Measurements from ENCODE around the gene CCDC34.

The CCDC34 gene

DNA sequence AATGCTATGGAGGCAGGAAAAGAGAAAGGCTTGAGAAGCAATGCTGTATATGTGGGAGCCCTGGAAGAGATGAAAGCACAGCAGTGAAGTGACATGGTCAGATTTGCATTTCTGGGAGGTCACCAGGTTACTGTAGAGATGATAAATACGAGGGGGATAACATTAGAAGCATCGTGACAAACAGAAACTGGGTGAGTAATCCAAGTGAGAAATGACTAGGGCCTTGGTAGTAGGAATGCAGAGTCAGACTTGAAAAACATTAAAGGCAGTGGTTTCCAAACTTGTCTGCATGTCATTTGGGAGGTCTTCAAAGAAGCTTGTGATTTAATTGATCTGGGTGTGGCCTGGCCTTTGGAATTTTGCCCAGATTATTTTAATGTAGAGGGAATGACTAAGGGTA lies 43.9 kb downstream of the CCDC34 start:
- DNase-seq, result no peak

DNA sequence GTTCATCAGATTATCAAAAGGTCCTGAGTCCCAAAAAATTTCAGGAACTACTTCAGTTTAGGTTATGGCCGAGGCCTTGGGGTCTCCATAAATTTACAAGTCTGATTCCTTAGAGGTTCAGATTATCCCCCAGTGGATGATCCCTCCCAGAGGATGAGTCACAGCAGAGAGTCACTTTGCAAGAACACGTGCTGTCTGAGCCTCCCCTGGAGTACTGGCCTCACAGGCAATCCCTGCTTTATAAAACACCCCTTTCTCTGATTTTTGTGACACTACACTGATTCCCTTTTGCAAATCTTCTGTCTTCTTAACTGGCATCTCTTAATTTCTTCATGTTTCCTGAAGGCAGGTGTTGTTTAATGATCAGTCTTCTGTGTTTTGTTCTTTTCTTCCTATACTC lies 45.3 kb downstream of the CCDC34 start:
- DNase-seq, result no peak

- DNase-seq, result no peak
Observed at GRCh38 chr11:27315836-27316235, 47.2 kb downstream of the CCDC34 start.

DNA sequence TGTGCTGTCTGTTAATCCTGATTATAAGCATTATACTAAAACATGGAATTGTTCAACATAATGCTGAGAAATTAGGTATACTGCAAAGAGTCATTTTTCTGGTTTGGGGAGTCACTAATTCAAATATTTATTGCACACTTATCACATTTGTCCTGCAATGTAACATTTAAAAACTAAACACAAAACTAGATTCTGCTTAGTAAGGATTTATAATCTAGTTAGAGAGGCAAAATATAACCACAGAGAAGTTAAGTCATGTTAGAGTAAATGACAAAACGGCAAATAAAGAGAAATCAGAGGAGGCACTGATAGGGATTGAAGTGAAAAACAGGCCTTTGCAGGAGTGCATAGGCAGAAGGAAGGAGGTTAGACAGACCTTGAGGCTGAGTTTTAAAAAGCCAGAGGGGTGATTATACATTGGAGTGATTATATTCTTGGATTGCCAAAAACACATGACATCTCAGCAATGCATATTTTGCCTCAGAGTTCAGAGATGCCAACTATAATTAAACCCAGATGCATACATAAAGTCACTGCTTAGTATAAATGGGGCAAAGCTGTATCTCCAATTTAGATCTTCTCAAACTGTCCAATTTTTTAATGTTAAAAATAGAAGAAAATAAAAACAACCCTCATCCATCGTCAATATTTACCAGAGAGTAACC lies 49.7 kb downstream of the CCDC34 start:
- DNase-seq, result no peak

- no peak for DNase-seq
Observed at GRCh38 chr11:27312110-27312509, 50.9 kb downstream of the CCDC34 start.

- DNase-seq, result no peak
Observed at GRCh38 chr11:27310707-27311106, 52.3 kb downstream of the CCDC34 start.

GRCh38 chr11:27310182-27310581 lies 52.8 kb downstream of the CCDC34 start:
- no peak for DNase-seq

DNA sequence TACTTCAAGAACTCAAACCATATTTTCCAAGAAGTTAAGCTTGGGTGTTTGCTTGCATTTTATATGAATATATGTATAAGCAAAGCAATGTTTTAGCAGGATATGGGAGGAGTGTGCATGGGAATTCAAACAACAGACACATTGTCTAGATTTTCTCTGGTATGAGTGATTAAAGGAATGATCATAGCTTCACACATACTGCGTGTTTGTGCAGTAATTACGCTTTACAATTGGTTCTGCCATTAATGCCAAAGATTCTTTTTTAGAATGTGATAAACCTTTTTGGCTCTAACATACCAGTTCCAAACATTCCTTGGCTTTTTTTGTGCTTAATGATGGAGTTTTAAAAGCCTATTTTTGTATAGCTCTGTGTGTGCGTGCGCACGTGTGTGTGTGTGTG lies 54.0 kb downstream of the CCDC34 start:
- no peak for DNase-seq

GRCh38 chr11:27307232-27307631 lies 55.8 kb downstream of the CCDC34 start:
- DNase-seq, result no peak

DNA sequence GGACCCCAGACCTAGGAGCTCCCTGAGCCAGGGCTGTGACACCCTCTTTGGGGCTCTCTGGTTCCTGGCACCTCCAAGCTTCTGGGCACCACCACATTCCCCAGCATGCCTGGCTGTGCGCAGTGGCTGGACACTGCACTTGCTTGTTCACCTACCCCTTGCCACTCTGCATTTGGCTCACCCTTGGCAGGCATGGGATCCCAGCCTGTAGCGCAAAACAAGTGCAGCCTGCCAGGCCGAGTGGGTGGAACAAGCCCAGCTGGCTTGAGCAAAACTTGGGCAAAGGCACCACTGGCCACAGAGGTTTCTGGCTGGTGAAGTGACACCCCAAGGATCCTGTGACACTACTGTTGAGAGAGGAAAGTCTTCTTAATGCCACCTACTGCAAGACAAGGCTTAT lies 57.3 kb downstream of the CCDC34 start:
- DNase-seq, result no peak

GRCh38 chr11:27304514-27304913 lies 58.5 kb downstream of the CCDC34 start:
- no peak for DNase-seq

DNA sequence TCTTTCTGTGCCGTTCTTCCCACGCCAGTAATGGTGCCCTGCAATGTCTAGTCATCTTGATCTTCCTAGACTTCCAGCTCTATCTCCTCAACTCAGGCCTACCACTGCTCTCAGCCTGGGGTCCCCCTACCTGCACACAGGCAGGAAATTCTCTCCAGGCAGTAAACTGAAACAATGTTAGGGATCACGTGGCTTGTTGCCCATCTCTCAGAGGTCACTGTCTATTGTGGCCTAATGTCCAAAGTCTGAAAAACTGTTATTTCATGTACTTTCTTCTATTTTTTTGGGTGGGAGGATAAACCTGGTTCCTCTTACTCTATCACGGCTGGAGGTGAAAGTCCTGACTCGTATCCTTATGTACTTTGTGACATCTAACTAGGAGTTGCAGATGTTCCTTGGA lies 59.1 kb downstream of the CCDC34 start:
- no peak for DNase-seq

DNA sequence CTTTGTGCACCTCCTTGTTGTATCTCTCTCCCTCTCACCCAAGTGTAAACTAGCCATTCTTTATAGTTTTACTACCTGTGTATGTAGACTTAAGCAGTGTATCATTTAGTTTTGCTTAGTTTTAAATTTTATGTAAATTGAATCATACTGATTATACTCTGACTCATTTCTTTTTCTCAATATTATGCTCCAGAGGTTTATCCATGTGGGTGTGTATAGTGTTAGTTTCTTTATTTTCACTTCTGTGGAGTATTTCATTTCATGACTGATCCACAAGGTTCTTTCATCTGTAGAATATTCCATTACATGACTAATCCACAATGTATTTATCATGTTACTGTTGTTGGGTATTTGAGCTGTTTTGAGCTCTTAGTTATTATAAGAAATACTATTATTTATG lies 62.0 kb downstream of the CCDC34 start:
- DNase-seq, result no peak

DNA sequence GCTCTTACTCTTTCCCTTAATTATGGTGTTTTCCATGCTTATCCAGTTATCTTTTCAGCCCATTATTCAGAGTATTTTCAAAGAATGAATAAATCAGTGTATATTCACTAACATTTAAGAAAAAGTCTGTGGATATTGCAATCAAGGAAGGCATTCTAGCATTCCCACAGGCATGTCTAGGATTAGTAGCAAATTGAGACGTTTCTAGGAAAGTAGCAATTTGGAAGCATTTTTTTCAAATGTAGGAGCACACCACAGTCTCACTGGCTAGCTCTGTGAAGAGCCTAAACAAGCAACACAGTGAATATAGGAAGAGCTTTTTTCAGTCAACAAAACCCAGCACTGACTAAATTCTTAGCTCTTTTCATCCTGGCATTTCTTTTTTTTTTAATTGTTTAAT lies 65.4 kb downstream of the CCDC34 start:
- no peak for DNase-seq

GRCh38 chr11:27296497-27296896 lies 66.5 kb downstream of the CCDC34 start:
- DNase-seq, result no peak

GRCh38 chr11:27295928-27296327 lies 67.1 kb downstream of the CCDC34 start:
- DNase-seq, result no peak

- DNase-seq, result no peak
Observed at GRCh38 chr11:27294654-27295053, 68.4 kb downstream of the CCDC34 start.

DNA sequence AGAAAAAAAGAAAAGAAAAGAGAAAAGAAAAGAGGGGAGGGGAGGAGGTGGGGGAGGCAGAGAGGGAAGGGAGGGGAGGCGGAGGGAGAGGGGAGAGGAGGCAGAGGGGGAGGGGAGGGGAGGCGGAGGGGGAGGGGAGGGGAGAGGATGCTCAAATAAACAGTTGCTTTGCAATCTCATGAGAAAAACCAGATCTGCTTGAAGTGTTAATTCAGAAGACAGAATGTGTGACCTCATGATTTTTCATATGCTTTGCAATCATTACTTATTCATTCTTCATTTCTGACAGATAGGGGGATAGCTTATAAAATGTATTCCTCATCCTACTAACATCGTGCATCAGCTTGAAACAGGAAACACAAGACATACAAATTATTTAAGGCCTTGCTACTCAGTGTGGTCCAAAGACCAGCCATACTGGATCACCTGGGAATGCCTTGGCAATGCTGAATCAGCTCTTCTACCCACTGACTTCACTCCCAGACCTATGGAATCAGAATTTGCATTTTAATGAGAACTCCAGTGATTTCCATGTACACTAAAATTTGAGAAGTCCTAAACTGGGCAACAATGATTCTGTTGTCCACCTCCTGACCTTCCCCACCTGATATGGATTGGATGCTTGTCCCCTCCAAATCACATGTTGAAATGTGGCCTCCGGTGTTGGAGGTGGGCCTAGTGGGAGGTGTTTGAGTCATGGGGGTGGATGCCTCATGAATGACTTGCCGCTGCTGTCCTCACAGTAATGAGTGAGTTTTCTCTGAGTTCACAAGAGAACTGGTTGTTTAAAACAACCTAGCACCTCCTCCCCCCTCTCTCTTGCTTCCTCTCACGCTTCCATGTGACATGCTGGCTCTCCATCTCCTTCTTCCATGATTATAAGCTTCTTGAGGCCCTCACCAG lies 69.2 kb downstream of the CCDC34 start:
- no peak for DNase-seq

- DNase-seq, result no peak
Observed at GRCh38 chr11:27292637-27293010, 70.4 kb downstream of the CCDC34 start.

DNA sequence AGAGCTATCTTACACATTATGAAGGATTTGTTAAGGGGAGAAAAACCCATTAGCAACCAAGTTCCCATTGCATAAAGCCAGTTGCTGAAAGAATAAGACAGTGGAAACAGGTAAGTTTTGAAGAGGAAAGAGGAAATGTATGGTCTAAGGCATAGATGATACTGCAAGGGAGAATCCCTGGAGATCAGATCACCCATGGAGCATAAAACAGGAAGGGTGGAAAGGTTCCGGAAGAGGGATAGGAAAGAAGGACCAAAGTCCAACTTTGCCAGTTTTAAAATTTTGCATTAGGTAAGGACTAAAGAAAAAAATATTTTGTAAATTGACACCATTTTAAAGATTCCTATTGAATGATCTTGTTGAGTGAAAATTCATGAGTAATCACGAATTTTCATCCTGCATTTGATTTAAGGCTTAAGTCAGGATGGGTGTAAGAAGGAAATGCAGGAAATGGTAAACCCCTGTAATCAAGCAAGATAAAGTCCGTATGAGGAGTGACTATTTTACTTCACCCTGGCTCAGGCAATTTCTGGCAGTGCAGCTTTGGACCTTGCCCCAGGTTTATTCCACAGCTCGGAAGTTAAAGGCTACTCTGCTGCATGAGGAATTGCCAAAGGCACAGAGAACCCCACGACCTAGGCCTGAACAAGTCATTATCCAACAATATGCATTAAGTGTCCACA lies 70.9 kb downstream of the CCDC34 start:
- DNase-seq, result no peak

DNA sequence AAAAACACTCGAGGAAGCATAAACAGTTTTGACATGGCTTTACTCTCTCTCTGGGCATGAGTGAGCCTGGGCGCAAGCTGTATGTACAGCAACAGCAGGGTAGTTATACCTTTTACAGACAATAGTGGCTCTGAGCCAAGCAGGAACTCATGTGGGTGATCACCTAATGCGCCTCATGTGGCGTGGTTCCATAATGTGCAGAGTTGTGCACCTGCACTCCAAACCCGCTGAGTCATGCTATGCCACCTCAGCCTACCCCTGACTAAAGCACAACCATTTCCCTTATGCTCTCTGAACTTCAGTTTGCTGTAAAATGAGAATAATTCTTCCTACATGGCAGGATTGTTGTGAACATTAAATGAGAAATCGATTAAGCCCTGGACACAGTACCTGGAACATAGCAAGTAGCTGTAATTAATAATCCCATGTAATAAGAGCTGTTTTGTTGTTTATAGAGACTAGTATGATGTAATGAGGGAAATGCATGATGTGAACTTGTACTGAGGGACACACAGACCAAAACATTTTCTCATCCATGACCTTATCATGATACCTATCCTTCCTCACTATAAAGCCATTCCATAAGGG lies 71.6 kb downstream of the CCDC34 start:
- DNase-seq, result no peak

DNA sequence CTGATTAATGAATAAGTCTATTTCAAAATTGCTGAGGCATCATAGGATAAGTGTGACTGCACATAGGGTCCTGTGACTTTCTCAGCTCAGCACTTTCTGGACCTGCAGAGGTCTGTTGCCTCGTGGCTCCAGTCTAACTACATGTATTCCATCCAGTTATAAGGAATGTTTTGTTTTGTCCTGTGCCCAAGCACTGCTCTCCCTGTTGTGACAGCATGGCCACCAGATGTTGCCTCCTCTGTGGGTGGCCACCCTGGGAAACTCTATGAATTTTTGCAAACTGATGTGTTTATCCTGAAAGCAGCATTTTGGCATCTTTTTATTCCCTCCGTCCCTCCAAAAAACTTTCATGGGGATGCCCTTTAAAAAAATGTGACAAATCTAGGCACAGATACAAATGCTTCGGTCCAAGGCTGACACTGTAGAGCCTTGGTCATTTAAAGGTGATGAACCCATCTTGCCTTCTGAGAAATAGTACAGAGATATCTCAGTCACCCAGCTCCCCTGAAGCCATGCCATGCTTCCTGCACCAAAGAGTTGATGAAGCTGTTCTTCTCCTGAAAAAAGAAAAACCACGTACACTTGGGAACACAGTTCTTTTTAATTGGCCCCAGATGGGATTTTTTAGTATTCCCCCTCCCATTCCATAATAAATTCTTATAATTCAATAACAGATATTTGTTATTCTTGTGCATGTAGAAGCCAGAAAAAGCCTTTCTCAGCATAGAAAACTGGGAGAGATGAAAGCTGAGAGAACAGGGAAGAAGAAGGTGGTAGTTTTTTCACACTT lies 72.6 kb downstream of the CCDC34 start:
- no peak for DNase-seq
